ENCODE measurements around the gene ARHGAP10.
"Not testable (repeated sequence)": the region's sequence is repeated elsewhere in the genome, so short reads cannot be mapped to it uniquely, and the experiment has no call there.

ARHGAP10 gene

DNA sequence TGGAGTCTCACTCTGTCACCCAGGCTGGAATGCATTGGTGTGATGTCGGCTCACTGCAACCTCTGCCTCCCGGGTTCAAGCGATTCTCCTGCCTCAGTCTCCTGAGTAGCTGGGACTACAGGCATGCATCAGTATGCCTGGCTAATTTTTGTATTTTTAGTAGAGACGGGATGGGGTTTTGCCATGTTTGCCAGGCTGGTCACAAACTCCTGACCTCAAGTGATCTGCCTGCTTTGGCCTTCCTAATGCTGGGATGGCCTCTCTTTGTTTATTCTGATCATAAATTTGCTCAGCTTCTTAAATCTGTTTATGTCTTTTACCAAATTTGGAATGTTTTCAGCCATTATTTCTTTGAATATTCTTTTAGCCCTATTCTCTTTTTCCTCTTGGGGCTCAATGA lies 67.2 kb downstream of the ARHGAP10 start:
- DNase-seq: not testable (repeated sequence)

DNA sequence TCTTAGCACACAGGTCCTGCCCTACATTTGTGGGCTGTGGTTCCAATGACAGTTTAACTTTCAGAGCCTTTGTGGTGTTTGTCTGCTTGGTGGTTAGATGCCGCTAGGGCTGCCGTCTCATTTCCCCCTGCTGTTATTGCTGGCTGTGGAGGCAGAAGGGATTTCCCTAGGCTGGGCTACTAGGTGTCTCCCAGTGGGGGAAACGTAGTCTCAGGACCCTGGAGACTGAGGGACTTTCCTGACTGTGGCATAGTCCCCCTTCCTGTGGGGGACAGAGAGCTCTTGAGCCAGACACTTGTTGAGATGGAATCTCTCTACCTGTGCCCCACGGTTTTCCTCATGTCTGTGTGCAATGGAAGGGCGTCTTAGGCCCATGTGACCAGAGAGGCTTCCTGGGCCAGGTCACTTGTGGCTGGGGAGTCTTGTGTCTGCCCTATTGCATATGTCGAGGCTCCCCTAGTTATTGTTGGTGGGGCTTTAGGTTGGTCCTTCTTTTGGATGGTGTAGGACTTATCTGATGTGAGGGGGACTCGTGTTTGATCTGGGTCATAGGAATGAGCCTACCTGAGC lies 68.2 kb downstream of the ARHGAP10 start:
- no peak for DNase-seq

DNA sequence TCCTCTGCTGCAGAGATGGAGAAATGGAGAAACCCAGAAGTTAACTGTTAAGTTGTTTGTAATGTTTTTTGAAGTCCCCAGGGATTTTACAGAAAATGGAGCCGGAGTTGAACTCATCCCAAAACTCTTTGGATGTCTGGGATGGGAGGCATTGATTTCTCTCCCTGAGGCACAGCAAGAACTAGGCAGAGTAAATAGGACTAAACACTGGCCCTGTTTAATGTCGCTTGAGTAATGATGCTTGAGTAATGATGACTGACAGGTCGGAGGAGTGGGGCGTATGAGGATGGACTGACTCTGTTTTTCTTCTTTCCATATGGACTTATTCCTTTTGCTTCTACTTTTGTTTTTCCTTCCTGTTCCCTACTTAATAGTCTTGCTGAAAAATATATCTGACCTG lies 69.9 kb downstream of the ARHGAP10 start:
- no peak for DNase-seq

DNA sequence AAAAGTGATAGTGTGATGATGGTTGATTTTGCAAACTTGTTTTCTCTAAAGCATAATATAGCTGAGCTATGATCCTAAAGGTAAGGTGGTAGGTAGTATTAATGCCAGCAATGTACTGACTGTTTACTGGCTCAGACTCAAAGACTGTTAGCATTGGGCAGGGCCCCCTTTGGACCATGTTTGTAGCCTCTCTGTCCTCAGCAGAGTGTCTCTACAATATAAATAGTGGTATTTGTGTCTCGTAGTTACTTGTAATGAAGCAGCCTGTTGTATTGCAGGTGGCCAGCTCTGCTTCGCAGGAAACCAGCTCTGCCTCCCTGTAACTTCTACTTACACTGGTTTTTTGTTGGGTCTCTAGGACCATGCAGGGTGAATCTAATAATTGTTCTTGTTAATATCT lies 70.5 kb downstream of the ARHGAP10 start:
- no peak for DNase-seq

DNA sequence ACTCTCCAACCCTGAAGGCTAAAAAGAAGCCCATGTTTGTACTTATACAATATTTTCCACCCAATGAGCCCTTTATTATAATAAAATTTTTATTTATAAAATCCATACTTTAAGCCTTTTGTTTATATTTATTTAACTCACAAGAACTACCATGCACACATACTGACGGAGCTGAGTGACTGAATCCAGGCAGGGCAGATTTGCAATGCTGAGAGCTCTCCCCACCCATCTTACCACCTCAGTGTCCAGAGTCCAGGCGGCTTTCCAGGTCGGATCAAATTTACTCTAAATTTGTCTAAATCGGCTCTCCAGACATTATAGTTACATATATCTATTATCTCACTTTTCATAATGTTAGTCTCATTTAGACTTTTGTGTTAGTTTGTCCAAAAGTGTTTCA lies 74.1 kb downstream of the ARHGAP10 start:
- no peak for DNase-seq

DNA sequence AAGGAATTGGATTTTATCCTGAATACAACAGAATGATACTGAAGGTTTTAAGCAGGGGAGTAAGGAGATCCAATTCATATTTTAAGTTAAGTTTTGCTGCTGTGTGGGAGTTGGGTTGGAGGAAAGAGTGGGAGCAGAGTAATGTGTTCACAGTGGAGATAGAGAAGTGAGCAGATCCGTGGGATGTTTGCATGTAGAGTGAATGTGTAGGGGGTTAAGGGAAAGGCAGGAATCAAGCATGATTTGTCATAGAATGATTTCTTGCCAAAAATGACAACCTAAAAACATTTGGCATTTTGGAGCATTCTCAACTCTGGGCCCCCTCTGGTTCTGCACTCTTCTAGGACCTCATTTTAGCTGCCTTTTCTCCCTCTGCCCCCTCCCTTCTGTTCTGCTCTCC lies 76.6 kb downstream of the ARHGAP10 start:
- DNase-seq: no peak

DNA sequence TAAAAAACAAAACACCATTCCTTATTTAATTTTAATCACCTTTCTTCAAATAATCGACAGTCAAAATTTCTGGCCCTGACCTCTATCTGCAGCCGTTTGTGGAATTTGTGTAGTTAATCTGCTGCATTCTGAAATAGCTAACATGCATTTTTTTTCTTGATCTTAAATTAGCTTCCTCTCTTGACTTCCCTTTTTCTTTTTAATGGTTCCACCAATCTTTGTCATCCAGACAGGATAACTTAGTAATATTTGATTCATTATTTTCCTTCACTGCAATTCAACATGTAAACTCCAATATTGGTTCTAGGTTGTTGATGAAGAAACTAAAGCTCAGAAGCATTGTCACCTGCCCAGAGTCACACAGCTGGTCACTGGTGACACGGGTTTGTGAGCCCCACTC lies 77.3 kb downstream of the ARHGAP10 start:
- DNase-seq: no peak

DNA sequence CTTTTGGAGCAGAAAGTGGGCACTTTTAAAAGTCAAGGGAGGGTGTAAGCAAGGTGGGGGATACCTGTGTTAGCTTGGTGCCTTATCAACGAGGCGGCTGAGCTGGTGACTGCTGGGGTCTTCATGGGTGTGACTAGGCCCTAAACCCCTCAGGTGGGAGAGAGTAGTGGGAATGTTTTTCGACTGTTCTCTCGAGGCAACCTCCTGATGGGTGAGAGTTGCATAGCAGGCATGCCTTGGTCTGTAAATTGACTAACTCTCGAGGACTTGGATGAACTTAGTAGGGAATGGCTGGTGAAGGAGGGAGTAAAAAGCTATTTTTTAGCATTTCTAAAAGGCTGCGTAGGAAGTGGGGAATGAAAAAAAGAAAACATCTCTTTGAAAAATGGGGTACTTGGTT lies 80.0 kb downstream of the ARHGAP10 start:
- DNase-seq: no peak

DNA sequence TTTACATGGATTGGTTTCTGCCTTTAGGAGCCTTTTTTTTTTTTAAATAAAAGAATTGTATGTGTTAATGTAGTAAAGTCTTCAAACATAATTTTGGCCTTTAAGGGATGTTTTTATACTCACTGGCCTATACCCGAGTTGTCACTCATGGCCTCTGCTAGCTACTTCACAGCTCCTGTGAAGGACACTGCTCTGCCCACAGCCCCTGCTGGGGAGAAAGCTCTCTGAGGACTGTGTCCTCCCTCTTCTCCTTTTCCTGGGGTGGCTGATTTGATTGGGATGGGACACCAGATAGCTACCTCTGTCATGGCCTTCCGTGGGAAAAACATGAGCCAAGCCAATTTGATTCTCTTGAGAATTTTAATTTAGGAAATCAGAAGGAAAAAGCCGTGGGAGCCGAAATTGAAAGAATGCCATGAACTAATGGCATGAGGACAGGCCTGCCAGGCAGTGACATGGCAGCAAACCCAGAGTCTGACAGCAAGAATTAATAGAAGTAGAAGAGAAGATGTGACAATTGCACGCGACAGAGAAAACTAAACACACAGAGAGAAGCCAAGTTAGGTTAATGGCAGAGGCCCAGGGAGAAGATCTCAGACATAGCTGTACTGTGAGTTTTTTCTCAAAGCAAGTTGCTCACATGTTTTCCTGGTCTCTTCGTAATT lies 81.4 kb downstream of the ARHGAP10 start:
- DNase-seq: no peak

DNA sequence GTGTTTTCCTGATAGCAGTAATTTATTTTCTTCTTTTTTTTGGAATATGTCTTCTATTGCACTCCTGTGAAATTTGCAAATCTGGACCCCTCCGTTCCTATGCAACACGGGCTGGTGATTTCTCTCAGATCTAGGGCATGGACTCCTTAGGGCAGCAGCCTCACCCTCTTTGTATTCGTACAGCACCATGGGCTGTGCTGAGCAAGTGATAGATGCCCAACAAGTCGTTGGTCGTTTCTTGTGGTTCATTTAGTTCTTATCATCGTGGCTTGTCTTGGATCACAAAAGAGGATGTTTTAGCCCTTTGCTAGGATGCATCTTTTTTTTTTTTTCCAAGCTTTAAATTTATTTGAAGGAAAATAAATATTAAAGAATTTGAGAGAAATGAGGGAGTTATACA lies 82.1 kb downstream of the ARHGAP10 start:
- no peak for DNase-seq

DNA sequence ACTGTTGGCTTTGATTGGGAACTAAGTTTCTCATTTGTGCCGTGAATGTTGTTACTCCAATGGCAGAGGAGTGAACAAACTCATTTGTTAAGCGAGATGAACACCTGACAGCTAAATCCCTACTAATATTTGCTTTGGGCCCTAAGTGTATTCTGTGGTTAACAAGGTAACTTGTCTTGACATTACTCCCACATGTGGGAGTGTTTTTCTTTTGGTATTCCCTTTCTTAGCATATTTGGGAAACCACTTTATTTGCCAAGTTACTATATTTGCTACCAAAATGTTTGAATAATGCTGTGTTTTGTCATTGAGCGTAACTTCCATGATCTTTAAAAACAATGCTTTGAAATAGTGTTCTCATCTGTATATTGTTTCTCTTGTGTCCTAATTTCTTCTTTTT lies 82.5 kb downstream of the ARHGAP10 start:
- DNase-seq: no peak

DNA sequence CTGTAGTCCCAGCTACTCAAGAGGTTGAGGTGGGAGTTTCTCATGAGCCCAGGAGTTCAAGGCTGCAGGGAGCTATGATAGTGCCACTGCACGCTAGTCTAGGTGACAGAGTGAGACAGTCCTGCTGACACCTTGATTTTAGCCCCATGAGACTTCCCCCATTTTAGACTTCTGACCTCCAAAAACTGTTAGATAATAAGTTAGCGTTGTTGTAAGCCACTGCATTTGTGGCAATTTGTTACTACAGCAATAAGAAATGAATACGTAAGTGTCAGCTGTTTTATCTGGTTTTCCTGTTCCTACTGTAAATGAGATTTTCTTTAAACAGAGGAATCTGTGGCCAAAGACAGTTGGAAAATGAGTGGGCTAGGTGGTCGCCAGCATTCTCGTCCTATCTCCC lies 83.9 kb downstream of the ARHGAP10 start:
- DNase-seq: no peak

DNA sequence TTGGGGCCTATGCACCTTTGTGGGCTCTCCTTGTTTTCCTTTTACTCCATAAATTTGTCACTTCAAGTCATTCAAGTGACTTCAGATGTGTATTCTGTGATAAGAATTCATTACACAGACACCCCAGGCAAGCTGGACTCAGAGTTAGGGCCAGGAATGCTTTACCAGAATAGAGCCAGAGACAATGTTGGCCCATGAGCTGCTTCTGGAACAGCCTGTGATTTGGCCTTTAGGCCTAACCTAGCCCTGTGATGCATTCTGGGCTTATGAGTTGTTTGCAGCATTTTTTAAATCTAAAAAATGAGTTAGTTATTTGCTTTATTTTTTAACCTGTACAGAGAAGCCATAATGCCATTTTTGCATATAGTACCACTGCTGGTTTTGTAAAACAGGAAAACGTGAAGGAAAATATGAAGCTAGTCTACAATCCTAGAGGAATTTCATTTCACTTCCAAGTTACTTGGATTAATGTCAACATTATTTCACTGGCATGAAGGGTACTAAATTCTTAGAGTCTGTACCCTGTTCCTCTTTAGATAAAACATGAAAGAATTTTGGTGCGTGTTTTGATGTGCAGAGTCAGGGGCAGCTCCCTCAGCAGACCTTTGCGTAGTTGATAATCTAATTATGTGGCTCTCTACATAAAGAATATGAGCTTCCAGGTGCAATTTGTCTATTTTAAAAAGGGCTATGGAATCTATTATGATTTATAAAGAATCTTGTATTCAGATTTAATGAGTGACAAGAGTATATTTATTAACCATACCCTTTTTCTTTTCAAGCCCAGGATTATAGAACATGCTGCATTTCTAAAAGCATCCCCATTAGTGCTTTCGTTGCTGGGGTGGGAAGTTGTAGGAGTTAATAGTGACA lies 84.7 kb downstream of the ARHGAP10 start:
- DNase-seq: no peak

DNA sequence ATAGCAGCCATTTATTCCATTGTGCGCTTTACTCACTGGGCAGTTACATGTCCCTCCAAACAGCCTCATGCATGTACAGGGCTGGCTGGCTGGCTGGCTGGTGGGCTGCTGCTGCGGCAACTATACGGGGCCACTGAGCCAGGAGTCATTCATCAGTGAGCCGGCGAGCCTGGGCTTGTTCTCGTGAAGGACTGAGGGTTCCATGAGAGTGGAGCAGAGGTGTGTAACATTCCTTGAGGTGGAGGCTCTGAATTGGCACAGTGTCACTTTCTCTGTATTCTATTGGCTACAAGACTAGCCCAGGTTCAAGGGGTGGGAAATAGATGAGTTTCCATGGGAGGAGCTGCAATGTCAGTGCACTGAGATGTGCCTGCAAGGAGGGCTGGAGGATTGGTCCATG lies 89.1 kb downstream of the ARHGAP10 start:
- DNase-seq: peak; percentile 7

DNA sequence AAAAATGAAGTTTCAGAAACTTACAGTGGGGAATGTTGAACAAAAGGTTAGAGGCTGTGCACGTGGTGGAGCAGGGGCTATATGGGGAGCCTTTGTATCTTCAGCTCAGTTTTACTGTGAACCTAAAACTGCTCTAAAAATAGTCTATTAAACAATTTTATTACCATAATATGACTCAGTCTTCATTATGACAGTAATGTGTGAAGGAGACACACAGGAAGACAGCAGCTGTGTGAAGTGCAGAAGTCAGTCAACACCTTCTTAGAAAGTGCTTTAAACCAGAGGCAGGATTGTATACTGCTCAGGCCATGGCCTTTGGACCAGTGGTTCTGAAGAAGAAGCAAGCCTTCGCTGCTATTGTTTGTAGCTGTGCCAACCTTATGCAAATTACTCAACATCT lies 89.7 kb downstream of the ARHGAP10 start:
- no peak for DNase-seq

DNA sequence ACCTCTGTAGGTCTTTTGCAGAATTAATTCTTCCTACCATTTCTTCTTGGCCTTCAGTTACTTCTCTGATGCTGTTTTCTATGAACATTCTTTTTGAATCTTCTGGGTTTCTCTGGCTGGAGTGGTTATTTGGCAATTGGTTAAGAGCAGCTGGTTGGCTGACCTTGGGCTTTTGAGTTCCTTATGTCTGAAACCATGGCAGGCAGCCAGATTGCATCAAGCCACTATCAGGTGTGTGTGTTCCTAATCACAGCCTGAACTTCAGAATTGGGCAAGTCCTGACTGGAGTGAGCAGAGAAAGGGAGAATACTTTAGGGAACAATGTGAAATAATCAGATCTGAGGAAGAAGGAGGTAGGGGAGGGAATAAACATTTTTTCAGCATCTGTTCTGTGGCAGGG lies 90.2 kb downstream of the ARHGAP10 start:
- peak; percentile 80 for DNase-seq

DNA sequence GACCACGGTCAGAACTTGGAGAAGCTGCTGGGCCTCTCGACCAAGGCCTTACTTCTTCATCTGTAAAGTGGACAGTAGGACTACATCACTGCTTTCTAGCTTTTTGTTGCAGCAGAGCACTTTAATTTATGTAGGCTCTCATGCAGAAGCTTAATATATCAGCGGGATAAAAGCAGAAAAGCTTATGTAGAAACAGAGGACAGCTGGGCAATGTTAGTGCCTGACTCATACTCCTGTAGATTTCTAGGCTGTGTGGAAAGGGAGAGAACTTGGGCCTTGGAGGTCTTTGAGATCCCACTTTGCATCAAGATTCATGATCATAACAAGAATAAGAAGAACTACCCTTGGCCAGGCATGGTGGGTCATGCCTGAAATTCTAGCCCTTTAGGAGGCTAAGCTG lies 91.2 kb downstream of the ARHGAP10 start:
- no peak for DNase-seq

DNA sequence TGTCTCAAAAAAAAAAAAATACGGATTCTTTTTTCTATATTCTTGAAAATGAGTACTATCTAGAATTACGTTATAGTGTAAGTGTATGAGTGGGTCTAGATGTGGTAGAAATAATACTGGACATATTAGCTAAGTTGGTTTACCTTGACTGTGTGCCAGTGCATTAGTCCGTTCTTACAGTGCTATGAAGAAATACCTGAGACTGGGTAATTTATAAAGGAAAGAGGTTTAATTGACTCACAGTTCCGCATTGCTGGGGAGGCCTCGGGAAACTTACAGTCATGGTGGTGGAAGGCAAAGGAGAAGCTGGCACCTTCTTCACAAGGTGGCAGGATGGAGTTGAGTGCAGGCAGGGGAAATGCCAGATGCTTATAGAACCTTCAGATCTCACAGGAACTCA lies 92.4 kb downstream of the ARHGAP10 start:
- no peak for DNase-seq

DNA sequence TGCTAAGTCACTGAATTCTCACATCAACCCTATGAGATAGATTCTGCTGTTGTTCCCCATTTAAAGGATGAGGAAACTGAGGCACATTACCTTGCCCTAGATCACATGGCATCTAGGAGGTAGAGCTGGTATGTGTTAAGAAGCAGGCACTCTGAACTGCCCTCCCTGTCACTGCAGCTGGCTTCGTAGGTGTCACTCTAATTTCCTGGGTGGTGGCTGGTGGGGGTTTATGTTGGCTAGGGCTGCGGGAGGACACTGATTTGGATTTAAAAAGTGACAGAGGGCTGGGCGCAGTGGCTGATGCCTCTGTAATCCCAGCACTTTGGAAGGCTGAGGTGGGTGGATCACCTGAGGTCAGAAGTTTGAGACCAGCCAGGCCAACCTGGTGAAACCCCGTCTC lies 93.0 kb downstream of the ARHGAP10 start:
- DNase-seq: no peak

DNA sequence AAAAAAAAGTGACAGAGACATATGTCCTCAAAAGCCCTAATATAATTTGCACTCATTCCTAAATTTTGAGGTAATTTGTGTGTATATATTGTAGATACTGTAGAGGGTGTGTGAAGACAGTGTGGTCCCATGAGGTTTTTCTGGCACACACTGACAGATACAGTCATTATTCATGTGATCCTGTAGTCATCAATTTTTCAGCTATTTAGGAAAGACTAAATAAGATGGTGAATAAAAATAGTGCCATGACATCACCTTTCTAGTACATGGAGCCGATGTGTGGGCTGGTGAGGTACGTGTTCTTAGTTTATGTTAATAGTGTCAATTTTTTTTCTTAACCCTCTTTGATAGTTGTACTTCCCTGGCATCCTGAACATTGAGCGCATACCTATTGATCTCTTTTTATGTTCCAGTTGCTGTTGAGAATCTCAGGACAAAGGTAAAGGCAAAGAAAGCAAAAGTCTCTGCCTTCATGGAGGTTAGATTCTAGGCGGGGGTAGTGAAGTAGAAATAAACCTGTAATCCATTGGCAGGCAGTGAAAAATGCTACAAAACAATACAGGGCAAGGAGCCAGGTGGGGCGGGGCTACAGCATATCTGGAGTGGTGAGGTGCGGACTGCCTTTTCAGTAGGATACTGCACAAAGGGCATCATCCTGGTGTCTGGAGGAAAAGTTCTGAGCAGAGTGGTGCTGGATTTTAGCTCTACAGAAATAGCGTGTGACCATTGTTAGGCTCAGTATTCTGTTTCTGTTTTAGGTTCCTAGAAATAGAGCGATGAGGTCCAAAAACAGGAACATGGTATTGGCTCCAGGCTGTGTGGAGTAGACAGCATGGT lies 93.8 kb downstream of the ARHGAP10 start:
- DNase-seq: peak; percentile 11

DNA sequence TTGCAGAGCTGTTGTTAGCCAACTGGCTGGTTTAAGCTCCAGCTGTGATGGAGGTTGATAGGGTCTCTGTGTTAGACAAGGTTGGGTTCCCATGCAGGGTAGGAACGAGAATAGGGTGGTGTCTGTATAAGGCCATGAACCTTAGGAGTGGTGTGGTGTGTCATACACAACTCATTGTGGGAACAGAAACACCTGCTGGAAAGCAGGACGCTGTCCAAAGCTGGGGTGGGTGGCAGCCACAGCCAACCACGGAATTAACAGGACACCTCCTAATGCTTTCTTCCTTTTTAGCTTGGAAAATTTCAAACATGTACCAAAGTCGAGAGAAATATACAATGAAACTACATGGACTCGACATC lies 94.4 kb downstream of the ARHGAP10 start:
- DNase-seq: no peak

DNA sequence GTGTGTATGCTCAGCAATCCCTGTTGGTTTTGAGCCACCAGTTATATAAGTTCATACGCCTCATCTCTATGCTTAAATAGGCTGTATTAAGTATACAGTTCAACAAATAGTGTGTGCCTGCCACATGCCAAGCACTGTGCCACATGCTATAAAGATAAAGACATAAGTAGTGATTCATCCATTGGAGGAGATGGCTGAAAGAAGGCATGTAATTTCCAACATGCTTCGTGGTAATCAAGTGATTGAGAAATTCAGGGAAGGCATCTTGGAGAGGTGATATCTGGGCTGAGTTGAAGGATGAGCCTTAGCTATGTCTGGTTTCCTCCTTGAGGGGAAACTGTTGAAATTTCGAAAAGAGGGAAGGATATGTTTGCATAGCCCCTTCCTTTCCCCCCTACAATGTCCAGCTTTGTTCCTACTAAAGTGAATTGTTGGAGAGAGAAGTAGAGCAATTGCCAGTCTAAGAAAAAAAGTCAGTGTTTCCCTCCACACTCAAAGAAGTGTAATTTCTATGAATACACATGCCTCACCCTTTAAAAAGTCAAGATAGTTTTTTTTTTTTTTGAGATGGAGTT lies 96.5 kb downstream of the ARHGAP10 start:
- no peak for DNase-seq
